ENCODE measurements around the gene MOBP.

MOBP gene

DNA sequence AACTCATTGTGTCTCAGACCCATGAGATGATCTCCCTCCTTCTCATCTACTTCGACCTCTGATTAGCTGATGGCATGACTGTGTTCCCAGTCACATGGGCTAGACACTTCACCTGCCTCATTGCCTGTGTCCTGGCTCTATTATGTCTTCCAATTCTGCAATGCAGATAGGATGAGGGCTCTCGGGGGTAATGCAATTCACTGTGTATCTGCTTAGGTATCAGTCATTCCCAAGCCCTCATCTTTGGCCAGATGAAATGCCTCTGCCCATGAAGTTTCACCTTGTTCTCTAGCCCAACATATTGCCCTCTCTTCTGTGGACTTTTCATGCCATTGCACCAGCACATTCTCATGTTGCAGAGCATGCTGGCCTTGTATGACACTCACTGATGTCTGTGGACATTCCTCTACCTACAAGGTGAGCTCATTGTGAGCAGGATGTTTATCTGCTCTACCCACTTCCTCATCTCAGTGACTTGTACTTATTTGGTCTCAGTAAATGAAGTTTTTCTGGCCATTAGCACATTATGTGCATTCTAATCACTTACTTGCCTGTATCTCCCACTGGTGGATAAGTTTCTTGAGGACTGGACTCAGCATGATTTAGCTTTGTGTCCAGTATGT is 32.3 kb downstream of the MOBP start:
- DNase-seq (ENCODE audit: low read depth) = no peak

DNA sequence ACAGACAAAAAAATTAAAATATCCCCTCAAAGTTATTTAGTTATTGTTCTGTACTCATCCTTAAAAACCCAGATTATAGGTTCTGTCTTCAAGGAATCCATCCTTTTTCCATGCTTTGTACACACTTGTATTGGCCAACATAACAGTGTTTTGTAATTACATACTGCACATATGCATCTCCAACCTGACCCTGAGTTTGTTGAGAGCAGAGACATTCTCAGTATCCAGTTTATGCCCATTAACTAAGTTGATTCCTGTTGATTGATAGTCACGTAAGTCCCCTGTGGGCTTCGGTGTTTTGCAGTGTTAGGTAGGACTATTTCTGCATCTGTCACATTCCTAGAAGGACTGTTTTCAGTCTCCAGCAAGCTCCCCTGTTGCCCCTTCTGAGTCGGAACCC is 33.6 kb downstream of the MOBP start:
- no peak for DNase-seq (ENCODE audit: low read depth)

DNA sequence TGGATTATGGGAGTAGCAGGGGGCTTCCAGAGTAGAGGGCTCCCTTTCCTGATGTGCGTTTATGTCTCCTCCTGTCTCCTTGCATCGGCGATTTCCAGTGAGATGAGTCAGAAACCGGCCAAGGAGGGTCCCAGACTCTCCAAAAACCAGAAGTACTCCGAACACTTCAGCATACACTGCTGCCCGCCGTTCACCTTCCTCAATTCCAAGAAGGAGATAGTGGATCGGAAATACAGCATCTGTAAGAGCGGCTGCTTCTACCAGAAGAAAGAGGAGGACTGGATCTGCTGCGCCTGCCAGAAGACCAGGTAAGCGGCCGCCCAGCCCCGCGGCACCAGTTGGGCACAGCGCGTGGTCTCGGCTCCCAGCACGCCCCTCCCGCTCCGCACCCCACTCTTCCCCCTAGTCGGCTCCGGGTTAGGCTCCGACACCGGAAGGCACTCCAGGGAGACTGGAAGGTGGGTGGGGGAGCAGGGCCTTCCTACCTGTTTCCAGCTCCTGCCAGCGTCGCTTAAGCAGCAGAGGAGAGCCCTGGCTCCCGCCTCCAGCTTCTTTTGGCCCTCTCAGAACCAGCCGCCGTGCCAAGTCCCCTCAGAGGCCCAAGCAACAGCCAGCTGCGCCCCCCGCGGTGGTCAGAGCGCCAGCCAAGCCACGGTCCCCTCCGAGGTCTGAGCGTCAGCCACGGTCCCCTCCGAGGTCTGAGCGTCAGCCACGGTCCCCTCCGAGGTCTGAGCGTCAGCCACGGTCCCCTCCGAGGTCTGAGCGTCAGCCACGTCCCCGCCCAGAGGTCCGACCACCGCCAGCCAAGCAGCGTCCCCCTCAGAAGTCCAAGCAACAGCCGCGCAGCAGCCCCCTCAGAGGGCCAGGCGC is 34.7 kb downstream of the MOBP start:
- DNase-seq (ENCODE audit: low read depth) = no peak

- no peak for DNase-seq (ENCODE audit: low read depth)
Measured at GRCh38 chr3:39502838-39503145, 35.3 kb downstream of the MOBP start.

DNA sequence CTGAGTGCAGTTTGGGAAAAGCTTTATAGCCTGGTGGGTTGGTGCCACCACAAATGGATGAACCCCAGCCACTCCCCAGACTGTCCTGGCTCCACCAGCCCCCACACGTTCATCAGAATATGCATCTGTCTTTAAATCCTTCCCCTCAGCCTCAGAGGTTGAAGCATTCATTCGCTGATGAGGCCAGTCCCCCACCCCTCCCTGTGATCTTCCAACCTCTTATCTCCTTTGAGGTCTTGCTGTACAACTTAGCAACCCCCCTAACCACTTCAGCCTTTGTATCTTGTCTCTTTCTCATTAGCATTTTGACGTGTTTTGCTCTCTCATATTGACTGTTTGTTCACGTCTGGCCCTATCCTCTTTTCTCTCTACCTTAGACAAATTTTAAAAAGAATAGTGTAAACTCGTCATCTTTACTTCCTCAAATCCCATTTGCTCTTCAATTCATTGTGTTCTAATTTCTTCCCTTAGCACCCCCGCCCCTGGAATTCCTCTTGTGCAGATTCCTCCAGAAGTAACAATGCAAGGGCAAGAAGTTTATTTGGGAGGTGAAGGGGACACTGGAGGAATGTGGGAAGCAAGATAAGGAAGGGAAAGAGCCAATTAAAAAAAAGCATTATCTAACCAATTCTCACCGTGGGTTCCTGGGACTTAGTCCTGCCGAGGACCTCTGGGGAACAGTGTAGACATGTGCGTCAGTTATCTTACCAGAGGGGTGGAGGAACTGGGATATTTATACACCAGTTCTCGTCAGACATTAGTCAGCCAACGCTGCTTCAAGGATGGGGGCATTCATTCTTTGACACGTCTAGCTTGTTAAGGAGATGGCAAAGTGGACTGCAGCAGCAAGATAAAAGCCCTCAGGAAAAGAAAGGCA is 38.6 kb downstream of the MOBP start:
- DNase-seq (ENCODE audit: low read depth) = no peak

GRCh38 chr3:39506863-39507262 is 39.4 kb downstream of the MOBP start:
- DNase-seq (ENCODE audit: low read depth) = no peak

GRCh38 chr3:39513791-39514369 is 46.4 kb downstream of the MOBP start:
- DNase-seq (ENCODE audit: low read depth) = no peak

GRCh38 chr3:39515681-39516441 is 48.4 kb downstream of the MOBP start:
- no peak for DNase-seq (ENCODE audit: low read depth)

GRCh38 chr3:39519103-39519502 is 51.6 kb downstream of the MOBP start:
- no peak for DNase-seq (ENCODE audit: low read depth)

GRCh38 chr3:39519554-39520288 is 52.2 kb downstream of the MOBP start:
- no peak for DNase-seq (ENCODE audit: low read depth)

- DNase-seq (ENCODE audit: low read depth) = no peak
Measured at GRCh38 chr3:39521456-39521855, 54.0 kb downstream of the MOBP start.

DNA sequence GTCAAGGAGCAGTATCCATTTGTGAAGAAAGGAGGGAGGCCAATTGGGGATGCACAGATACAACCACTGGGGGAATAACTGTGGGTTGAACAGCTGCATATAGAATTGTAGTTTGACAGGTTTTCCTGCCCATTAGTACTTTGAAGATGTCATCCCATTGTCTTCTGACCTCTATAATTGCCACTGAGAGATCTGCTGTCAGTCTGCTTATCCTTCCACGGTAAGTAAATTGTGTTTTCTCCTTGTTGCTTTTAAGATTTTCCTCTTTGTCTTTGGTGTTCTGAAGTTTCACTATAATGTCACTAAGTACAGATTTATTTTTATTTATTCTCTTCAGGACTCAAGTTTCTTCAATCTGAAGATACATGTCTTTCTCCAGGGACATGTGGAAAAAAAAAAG is 56.6 kb downstream of the MOBP start:
- no peak for DNase-seq (ENCODE audit: low read depth)

GRCh38 chr3:39528844-39529243 is 61.4 kb downstream of the MOBP start:
- DNase-seq (ENCODE audit: low read depth) = no peak

- no peak for DNase-seq (ENCODE audit: low read depth)
Measured at GRCh38 chr3:39529577-39529976, 62.1 kb downstream of the MOBP start.

GRCh38 chr3:39531066-39531465 is 63.6 kb downstream of the MOBP start:
- no peak for DNase-seq (ENCODE audit: low read depth)

GRCh38 chr3:39531665-39532064 is 64.2 kb downstream of the MOBP start:
- peak; percentile 42 for DNase-seq (ENCODE audit: low read depth)

GRCh38 chr3:39532777-39533176 is 65.3 kb downstream of the MOBP start:
- DNase-seq (ENCODE audit: low read depth) = no peak

DNA sequence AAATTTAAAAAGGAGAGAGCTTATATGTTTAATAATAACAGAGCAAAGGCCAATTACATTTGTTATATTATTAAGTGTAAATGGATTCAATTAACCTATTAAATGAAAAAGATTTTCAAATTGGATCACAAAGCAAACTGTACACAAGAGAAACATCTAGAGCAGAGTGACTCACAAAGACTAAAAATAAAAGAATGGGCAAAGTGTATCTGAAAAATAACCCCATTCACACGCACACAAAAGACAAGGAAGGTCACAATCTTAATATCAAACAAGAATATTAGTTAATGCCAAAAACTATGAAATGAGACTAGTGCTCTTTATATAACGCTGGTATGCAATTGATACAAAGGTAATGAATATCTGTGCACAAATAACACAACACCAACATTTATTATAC is 65.7 kb downstream of the MOBP start:
- DNase-seq (ENCODE audit: low read depth) = no peak

DNA sequence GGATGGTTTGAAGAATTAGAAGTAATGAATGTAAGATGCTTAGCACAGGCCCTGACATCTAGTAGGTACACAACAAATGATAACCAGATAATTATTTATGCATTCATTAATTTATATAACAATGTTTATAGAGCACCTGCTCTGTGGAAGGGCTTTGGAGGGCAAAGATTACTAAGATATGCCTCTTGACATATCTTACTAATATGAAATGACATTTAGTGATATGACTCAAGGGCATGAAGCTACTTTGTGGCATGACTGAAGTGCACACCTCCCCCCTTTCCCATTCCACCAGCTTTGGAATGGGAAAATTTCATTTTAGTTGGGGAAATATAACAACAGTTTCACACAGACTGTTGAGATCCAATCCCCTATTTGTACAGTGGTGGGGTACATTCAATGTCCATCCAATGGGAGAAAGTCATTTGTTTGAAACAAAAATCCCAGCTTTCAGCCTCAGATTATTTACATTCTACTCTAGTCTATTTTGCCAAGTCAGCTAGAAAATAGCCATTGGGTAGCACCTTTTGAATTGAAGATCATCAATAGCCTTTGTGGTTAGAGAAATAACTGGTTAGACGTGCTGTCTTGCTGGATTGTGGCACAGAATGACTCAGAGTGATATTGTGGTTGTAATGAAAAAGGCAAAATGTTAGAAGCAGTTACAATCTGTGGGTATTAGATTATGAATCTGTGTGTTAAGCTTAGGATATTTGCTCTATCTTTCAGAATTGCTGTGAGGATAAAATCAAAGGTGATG is 72.9 kb downstream of the MOBP start:
- DNase-seq (ENCODE audit: low read depth) = no peak

GRCh38 chr3:39541442-39541841 is 74.0 kb downstream of the MOBP start:
- DNase-seq (ENCODE audit: low read depth) = no peak
